Tongue (tissue), 3 donors: ENCODE measurements around the gene WWP2. TPM values are rescaled to one million over a fixed set of nuclear protein-coding genes. Genes with fewer than 3 reads are reported as not detected.
A peak's percentile ranks its signal among the peaks of the same experiment; 100 is the strongest.
"Not testable (repeated sequence)": the region's sequence is repeated elsewhere in the genome, so short reads cannot be mapped to it uniquely, and the experiment has no call there.

Experiments
- DNase-seq: peaks from one replicate; pipeline ENCODE4 v3.0.0-alpha.2; 2015
- small RNA-seq: library from RNA; depleted of rRNA; stranded (forward); fragments of <200 nt; gene quantifications from one replicate; pipeline ENCODE3, GENCODE V24; 2014; ENCODE audit warnings: low replicate concordance
- total RNA-seq: library from RNA; depleted of rRNA; stranded (reverse); fragments of >200 nt; gene quantifications from one replicate; pipeline ENCODE4 v1.2.3, GENCODE V29; 2014

WWP2 gene
- total RNA-seq, 1 donor from 2014 or later = 32.1 TPM

DNA sequence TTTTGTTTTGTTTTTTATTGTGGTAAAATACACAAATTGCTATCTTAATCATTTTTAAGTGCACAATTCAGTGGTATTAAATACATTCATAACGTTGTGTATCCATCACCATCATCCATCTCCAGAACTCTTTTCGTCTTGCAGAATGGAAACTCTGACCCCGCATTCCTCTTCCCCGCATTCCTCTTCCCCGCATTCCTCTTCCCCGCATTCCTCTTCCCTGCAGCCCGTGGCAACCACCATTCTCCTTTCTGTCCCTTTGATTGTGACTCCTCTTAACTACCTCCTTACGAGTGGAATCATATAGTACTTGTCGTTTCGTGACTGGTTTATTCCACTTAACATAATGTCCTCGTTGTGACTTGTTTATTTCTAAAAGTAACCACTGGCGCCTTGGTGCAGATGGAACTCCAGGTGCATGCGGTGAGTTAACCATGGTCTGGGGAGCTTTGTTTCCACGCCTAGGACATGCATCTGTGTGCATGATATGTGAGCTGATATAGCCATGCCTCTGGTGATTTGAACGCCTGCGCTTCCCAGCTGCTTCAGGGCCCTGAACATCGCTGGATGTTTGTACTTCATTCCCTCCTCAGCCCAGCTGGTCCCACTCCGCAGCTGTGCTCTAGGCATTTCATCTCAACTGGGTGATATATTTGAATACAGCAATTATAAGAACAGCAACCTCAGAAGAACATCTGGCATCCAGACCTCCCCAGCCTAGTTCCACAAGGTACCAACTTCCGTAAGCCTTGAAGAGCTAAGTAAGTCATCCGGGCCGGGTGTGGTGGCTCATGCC lies 181.3 kb downstream of the WWP2 start:
- not testable (repeated sequence) for DNase-seq

DNA sequence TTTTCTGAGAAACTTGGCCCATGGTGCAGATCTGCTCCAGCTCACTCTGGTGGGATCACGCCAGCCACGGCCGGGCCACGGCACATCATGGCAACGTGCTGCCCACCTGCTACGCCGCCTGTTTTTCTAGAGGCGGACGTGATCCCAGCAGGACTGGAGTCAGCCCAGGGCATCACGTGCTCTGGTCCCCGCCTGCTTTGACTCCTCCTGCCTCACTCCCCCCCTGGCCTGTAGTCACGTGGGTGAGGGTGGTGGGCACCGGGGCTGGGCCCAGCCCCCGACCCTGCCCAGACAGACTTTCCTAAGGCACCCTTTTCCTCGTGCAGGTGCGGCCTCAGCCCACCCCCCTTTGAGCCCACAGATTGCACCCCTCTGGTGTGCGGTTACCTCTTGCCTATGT lies 188.3 kb downstream of the WWP2 start:
- not testable (repeated sequence) for DNase-seq

DNA sequence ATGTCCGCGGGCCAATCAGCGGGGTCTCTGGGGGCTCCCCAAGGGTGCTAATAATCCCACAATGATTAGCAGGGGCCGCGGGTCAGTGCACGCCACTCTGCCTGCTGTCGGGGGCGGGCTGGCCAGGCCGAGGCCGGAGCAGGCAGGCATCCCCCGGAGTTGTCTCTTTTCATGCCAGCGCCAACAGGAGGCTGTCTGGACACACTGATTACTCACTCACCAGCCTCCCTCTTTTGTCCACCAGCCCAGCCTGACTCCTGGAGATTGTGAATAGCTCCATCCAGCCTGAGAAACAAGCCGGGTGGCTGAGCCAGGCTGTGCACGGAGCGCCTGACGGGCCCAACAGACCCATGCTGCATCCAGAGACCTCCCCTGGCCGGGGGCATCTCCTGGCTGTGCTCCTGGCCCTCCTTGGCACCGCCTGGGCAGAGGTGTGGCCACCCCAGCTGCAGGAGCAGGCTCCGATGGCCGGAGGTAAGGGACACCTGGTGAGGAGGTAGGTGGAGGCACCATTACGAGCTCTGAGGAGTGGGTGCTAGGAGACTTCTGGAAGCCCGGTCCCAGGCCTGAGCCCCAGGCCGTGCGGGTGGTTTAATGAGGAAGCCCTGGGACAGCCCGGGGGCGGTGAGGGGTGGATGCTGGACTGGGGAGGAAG lies 189.0 kb downstream of the WWP2 start, which contains the start of gene CLEC18A:
TSS of gene CLEC18A (plus strand) at position 318 of the 655 bp plus-strand sequence. CDS start at position 351, 33 bp downstream.
- not testable (repeated sequence) for DNase-seq

DNA sequence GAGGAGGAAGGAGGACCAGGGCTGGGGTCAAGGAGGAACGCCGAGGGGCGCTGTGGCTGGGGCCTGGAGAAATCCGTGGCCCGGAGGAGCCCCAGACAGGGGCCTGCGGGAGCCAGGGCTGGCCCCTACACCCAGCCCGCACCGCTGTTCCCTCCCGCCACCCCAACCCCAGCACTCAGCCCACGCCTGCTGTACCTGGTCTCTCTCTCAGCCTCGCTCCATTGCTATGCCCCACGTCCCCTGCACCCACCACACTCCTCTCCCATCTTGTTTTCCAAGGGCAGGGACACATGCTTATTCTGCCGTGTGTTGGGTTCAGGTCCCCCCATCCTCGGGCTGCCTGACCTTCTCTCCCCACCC lies 189.5 kb downstream of the WWP2 start:
- DNase-seq = not testable (repeated sequence)

DNA sequence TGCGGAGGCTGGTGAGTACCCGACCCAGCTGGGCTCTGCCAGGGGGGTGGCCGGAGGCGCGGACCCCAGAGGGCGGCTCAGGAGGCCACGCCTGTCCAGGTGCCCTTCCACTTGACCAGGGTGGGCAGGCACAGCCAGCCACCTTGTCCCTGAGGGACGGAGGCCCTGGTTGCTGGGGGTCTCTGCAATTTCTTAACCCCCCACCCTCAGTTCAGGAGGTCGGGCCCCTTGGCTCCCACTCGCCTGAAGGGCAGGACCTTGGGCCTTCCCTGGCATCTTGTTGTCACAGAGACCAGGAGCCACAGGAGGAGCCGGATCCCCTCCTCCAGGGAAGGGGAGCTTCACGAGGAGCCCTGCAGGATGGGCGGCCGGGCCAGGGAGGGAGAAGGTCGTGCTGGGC lies 190.0 kb downstream of the WWP2 start:
- not testable (repeated sequence) for DNase-seq

DNA sequence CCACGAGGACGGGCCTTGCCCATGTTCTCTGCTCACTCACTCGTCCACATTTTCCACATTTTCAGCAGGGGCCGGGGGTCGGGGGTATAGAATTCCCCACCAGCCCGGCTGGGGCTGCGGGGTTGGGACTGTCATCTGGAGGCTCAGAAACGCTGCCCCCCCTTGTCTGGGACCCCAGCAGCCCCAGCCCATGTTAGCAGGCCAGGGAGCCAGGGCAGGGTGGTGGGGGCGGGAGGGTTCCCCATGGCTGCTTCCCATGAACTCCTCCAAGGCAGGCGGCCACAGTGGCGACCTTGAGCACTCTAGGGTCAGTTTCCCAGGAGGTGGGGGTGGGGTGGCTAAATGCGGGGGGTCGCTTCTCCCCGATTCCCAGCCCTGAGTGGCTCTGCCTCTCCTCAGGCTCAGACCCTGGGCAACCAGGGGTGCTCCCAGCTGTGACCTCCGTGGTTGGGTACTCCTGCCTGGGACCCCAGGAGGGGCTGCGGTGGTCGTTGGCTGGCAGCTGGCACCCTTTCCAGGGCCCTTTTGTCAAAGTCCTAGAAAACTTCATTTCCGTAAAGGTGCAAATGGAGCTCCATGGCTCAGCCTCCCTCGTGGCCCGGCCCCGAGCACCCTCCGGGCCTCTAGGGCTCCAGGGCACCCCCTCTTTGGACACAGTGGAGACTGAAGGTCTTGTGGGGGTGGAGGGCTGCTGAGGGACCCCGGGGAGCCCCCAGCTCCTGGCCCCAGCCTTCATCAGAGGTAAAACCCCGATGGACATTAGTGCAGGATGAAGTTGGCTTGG lies 190.6 kb downstream of the WWP2 start:
- not testable (repeated sequence) for DNase-seq

DNA sequence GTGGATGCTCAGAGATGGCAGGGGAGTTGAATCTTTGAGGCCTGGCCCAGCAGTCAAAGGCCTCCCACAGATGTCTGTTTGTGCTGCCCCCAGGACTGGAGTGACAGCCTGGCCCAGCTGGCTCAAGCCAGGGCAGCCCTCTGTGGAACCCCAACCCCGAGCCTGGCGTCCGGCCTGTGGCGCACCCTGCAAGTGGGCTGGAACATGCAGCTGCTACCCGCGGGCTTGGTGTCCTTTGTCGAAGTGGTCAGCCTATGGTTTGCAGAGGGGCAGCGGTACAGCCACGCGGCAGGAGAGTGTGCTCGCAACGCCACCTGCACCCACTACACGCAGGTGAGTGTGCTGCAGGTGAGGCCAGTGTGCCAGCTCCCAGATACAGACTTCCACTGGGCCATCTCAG lies 192.1 kb downstream of the WWP2 start:
- not testable (repeated sequence) for DNase-seq

DNA sequence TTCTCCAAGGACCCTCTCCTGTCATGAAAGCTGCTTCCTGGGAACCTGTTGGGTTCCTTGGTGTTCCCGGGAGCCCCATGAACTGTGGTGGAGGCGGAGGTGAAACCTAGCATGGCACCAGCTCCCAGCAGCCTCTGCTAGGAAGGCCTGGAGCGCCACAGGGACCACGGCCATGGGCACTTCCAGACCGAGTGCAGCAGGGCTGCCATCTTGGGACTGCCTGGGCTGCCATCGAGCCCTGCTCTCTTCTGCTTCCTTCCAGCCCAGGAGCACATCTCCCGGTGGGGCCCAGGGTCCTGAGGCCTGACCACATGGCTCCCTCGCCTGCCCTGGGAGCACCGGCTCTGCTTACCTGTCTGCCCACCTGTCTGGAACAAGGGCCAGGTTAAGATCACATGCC lies 201.2 kb downstream of the WWP2 start:
- DNase-seq = not testable (repeated sequence)

DNA sequence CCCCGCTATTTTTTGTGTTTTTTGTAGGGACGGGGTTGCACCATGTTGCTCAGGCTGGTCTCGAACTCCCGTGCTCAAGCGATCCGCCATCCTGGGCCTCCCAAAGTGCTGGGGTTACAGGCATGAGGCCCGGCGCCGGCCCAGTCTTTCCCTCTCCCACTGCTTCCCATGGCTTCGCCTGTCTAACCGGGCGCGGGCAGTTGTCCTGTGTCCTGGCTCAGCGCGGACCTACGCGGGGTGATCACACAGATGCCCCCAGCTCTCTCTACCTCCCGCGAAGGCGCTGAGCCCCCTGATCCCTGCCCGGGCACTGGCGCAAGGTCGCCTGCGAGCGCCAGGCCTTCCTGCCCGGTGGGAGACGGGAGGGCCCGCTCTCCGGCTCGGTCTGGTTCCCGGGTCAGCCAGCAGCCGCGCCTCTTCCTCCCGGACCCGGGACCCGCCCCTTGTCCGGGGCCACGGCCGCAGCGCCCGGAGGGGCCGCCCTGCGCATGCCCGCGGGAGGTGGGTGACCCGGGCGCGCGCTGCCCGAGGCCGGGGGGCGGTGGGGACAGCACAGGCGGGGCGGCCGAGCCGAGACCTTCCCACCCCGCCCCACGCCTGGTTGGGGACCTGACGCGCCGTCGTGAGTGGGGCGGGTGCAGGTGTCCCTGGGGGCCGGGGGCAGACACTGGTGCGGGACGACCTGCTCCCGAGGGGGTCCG lies 203.0 kb downstream of the WWP2 start:
- DNase-seq = peak; percentile 50

DNA sequence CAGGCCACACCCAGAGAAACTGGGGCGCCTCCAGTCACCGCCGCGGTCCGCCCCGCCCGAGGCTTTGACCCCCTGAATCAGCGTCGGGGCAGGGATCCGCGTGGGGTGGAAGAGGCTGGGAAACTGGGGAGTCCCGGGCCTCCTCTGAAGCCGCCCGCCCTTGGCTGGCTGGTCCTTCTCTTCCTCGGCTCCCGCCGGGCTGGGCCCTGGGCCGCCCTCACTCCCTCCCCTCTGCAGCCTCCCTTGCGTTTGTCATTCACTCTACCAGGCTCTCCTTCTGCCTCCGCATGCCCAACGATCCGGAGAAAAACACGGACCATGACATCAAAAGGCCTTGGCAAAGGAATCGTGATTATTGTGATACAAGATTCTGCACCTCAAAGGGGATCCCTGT lies 203.5 kb downstream of the WWP2 start:
- not testable (repeated sequence) for DNase-seq

DNA sequence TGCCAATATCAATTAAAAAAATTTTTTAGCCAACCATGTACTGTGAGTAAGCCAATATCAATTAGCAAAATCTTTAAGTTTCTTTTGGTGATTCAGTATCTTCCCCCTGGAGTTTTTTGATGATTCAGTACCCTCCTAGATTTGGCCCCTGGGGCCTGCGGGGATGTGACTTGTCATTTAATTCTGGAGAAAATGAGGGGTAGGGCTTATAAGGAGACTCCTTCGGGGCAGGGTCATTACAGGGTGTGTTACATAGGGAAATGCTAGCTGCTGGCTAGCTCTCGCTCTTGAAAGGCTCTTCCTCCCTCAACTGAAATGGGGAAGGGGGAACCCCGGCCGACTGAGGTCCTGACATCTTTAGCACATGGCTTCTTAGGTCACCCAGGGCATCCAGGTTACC lies 205.6 kb downstream of the WWP2 start:
- not testable (repeated sequence) for DNase-seq

DNA sequence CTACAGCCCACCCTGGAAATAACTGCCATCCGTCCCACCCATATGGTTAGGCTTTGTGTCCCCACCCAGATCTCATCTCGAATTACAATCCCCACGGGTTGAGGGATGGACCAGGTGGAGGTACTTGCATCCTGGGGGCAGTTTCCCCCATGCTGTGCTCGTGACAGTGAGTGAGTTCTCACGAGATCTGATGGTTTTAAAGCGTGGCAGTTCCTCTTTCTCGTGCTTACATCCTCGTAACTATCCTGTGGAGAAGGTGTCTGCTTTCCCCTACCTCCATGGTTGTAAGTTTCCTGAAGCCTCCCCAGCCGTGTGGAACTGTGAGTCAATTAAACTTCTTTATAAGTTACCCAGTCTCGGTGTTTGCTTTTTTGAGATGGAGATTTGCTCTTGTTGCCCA lies 206.0 kb downstream of the WWP2 start:
- DNase-seq = not testable (repeated sequence)

DNA sequence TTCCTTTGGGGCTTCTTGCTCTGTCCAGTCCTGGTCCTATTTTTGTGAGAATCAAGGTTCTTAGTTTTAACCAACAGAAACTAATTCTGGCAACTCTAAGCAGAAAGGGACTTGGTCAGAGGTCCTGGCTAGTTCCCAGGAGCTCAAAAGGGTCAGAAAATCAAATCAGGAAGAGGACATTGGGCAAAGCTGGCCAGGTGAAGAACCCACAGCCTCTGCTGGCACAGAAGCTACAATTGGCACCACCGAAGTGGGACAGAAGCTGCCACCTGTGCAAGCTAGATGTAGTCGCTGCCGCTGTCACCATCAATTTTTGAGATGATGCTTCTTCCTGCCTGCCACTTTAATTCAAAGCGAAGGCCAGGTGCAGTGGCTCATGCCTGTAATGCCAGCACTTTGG lies 207.5 kb downstream of the WWP2 start:
- DNase-seq = not testable (repeated sequence)

DNA sequence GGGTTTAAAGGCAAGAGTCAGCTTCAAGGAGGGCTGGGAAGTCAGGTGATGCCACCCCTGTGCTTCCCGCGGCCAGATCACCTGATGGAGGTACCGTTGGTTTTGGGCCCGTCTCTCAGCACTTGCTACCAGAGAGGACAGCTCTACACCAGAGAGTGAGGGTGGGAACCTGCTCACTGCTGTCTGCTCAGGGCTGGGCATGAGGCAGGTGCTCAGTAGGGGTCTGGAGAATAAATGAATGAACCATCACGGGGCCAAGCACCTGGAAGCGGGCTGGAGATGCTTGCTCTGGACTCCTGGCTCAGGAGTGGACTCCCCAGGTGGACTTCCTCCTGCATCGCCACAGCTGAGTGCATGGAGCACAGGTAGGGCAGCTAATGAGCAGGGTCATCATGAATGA lies 210.0 kb downstream of the WWP2 start:
- DNase-seq = not testable (repeated sequence)

DNA sequence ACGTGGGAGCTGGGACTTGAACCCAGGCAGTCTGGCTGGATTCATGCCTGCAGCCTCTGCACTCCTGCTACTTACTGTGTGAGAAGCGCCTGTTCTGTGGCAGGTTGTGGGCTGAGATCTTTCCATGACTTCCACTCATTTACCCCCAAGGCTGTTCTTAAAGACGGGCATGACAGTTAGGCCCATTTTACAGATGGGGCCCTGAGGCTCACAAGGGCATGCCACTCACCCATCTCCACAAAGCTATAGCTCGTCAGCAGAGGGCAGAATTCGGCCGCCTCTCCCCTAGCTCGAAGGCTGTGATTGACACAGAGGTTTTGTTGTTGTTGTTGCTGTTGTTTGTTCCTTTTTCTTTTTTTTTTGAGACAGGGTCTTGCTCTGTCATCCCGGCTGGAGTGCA lies 210.8 kb downstream of the WWP2 start:
- DNase-seq = not testable (repeated sequence)

DNA sequence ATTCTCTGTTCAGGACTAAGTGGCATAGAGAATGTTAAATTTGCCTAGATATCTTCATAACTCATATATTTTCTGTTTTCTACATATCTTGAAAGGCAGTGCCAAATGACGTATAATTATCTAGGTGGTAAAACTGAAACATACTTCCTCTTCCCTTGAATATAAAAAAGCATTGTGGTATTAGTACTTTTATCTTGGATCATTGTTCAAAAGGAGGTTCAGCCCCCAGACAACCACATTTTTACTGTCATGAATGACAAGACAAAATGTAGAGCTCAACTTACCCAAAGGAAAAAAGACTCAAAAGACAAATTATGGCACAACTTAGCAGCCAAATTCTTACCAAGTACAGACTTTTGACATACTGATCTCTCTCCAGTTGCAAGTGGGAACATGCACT lies 223.1 kb downstream of the WWP2 start:
- not testable (repeated sequence) for DNase-seq

Small RNAs within 50 kb of the gene (small RNA-seq; reads per million reads assigned to genes)
- gene AC026468.1 (not detected), gene MIR140 (173 reads per million, percentile 97 among the genes with 10 or more reads in this experiment), gene RF00091 (not detected)

Other genes starting within 250 kb of the WWP2 start
- 45.6 TPM for gene NFAT5, start 196.4 kb upstream of the WWP2 start, total RNA-seq
- gene NQO1, start 35.8 kb upstream of the WWP2 start, total RNA-seq = 6.1 TPM
- 19.2 TPM for gene NOB1, start 7.4 kb upstream of the WWP2 start, total RNA-seq
- 0.62 TPM for gene CLEC18A, start 189.0 kb downstream of the WWP2 start, total RNA-seq